ENCODE data around the gene KRTAP9-7. TPM values are rescaled to one million over a fixed set of nuclear protein-coding genes. Genes with fewer than 3 reads are reported as not detected.

The KRTAP9-7 gene
- total RNA-seq, 4 donors from 2014 or later = not detected

DNA sequence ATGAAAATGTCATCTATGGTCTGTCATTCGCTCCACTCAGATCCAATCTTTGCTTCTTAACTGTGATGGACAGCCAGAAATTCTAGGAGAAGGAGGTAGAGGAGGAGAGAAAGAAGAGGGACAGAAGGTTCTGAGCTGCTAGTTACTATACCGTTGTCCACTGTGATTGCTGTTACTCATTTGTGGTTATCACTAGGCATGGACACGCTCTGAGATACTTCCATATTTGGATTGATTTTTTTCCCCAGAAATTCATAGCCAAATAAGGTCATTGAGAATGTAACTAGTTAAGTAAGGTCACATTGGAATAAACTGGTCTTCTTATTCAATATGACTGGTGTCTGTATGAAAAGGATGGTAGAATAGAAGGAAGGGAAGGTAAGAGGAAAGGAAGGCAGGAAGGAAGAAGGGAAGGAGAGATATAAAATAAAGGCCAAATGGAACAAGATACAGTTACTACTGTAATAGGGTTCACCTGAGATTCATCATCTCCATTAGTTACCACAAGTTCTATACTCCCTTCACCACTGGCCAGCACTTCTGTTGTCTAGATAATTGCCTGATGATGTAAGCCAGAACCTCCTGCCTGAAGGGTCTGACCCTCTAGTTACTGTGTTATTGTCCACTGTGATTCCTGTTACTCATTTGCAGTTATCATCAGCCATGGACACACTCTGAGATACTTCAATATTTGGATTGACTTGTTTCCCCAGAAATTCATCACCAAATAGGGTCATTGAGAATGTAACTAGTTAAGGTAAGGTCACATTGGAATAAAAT, 2.9 kb downstream of the KRTAP9-7 start:
- no peaks in the 10 kb centered on the region for H3K36me3 ChIP-seq
- no peaks in the 10 kb centered on the region for H3K4me1 ChIP-seq
- H3K27me3 ChIP-seq = peaks cover 0 to 10% (median 0%) of the 10 kb centered on the region in 4 donors
- DNase-seq = no peak
- no peaks in the 10 kb centered on the region for H3K9me3 ChIP-seq
- H3K4me3 ChIP-seq = no peak overlapping the region
- TF ChIP-seq POLR2A (IDR thresholded peaks at IDR 0.05) = no peak
- no peak overlapping the region for H3K27ac ChIP-seq
- intact Hi-C loops (cut with DNase I) = no loop called here
- 78 to 83% methylated on average over 3 of the region's 3 CpGs for WGBS, 2 donors

- no peaks in the 10 kb centered on the region for H3K9me3 ChIP-seq
- H3K4me1 ChIP-seq = no peaks in the 10 kb centered on the region
- peaks cover 0 to 5% (median 0%) of the 10 kb centered on the region in 4 donors for H3K27me3 ChIP-seq
- WGBS, 2 donors = 40 to 47% methylated on average over 3 of the region's 3 CpGs
- no peak for DNase-seq
- TF ChIP-seq POLR2A (IDR thresholded peaks at IDR 0.05) (no peak), CTCF (IDR thresholded peaks at IDR 0.05) (no peak)
- no peaks in the 10 kb centered on the region for H3K36me3 ChIP-seq
- no peak overlapping the region for H3K4me3 ChIP-seq
- intact Hi-C loops (cut with DNase I) = no loop called here
- no peak overlapping the region for H3K27ac ChIP-seq
Measured at GRCh38 chr17:41284043-41284442, 8.5 kb downstream of the KRTAP9-7 start.

GRCh38 chr17:41284546-41284945, 9.0 kb downstream of the KRTAP9-7 start:
- TF ChIP-seq CTCF (IDR thresholded peaks at IDR 0.05) = no peak
- TF ChIP-seq POLR2A (IDR thresholded peaks at IDR 0.05) = no peak
- no peak overlapping the region for H3K4me3 ChIP-seq
- intact Hi-C loops (cut with DNase I) = no loop called here
- H3K4me1 ChIP-seq = no peaks in the 10 kb centered on the region
- H3K27ac ChIP-seq = no peak overlapping the region
- H3K36me3 ChIP-seq = no peaks in the 10 kb centered on the region
- H3K9me3 ChIP-seq = no peaks in the 10 kb centered on the region
- 37 to 41% methylated on average over 2 of the region's 2 CpGs for WGBS, 2 donors
- DNase-seq = no peak
- H3K27me3 ChIP-seq = peaks cover 0 to 6% (median 0%) of the 10 kb centered on the region in 4 donors

DNA sequence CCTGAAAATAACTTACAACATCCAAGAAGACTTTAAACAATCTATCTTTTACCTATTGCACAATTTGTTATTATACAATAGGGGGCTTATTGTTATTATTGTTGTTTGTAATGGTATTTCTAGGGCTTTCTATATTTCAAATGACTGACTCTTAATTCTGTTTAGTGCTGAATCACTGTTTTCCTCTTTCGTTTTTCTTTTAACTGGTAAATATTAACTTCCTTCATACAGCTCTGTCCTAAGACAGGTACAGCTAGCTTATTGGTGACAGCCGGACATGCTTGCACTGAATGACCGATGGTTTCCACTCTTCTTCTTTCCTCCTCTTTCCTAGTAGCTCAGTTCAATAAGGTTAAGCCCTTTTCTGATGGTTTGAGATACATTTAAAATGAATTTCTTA, 11.6 kb downstream of the KRTAP9-7 start:
- 73 to 83% methylated on average over 3 of the region's 3 CpGs for WGBS, 2 donors
- H3K9me3 ChIP-seq = no peaks in the 10 kb centered on the region
- H3K27ac ChIP-seq = no peak overlapping the region
- no peak overlapping the region for H3K4me3 ChIP-seq
- DNase-seq = no peak
- intact Hi-C loops (cut with DNase I) = no loop called here
- peaks cover 0 to 5% (median 0%) of the 10 kb centered on the region in 4 donors for H3K27me3 ChIP-seq
- no peaks in the 10 kb centered on the region for H3K36me3 ChIP-seq
- H3K4me1 ChIP-seq = peaks cover 0 to 14% (median 0%) of the 10 kb centered on the region in 3 donors
- no peak for TF ChIP-seq CTCF (IDR thresholded peaks at IDR 0.05)
- no peak for TF ChIP-seq POLR2A (IDR thresholded peaks at IDR 0.05)

- Histone ChIP-seq H3K27ac (no peak overlapping the region), H3K4me3 (no peak overlapping the region), H3K9me3 (no peaks in the 10 kb centered on the region), H3K4me1 (peaks cover 0 to 22% (median 0%) of the 10 kb centered on the region in 3 donors), H3K27me3 (peaks cover 0 to 5% (median 0%) of the 10 kb centered on the region in 4 donors), H3K36me3 (no peaks in the 10 kb centered on the region)
- TF ChIP-seq POLR2A (IDR thresholded peaks at IDR 0.05) = no peak
- TF ChIP-seq CTCF (IDR thresholded peaks at IDR 0.05) = no peak
- 57 to 88% methylated on average over 1 of the region's 1 CpG for WGBS, 2 donors
- intact Hi-C loops (cut with DNase I) = no loop called here
- no peak for DNase-seq
Measured at GRCh38 chr17:41294016-41294415, 18.5 kb downstream of the KRTAP9-7 start.

Data from esophagus squamous epithelium (tissue), 5 donors.